ENCODE measurements around the gene SRP72.

The SRP72 gene

DNA sequence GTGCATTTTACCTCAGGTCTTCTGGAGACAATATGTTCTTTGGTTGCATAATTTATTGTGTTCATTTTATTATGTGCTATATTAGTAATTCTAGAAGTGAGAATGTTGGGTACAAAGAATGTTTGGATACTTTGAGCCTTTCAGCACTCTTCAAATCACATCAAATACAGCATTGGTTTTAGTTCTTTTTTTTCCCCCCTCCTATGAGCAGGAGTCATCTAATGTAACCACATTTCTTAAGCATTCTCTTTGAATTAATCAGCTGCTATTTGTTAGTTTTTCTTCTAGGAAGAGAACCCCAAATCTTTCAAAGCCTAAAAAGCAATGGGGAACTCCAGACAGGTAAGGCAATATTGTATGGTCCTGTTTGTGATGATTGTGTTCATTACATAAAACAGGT lies 84.9 kb downstream of the SRP72 start:
- FAIRE-seq = no peak
